HG03280 (cell line): ENCODE data around the gene TENT5C.

Source experiments
- ATAC-seq: cut with Tn5 transposase; IDR thresholded peaks from one replicate; pipeline ENCODE4 v1.9.1; 2021; ENCODE audit warnings: mild to moderate bottlenecking, moderate library complexity; ENCODE audit not compliant: unreplicated experiment

TENT5C gene

DNA sequence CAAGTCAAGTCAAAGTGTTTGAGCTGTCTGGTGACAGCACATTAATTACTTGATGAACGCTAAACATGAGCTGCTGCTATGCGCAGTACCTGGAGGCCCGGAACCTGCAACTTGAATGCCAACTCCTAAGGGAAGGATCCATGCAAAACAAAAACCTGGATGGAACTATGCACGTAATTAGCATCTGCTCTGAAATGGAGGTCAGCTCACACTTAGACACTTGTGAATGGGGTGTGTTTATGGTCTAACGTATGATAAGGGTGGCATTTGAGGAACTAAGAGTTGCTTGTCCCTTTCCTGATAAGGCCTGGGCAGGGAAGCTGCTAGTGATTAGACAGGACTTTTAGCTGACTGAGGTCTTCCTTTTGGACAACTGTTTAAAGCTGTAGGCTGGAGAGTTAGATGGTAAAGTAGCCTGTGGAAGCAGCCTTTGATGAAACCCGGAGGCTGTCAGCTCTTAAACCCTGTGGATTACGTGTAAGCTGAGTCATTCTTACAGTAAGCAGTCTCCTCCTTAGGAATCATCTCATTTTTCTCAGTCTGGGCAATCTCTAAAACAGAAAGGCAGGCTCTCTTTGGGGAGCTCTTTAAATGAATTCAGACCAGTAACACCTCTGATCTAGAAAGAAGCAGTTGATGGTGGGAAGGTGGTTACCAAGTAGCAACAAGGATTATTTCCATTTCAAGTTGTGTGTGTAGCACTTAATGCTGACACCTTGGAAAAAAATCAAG is 6.8 kb downstream of the TENT5C start:
- ATAC-seq: no peak

DNA sequence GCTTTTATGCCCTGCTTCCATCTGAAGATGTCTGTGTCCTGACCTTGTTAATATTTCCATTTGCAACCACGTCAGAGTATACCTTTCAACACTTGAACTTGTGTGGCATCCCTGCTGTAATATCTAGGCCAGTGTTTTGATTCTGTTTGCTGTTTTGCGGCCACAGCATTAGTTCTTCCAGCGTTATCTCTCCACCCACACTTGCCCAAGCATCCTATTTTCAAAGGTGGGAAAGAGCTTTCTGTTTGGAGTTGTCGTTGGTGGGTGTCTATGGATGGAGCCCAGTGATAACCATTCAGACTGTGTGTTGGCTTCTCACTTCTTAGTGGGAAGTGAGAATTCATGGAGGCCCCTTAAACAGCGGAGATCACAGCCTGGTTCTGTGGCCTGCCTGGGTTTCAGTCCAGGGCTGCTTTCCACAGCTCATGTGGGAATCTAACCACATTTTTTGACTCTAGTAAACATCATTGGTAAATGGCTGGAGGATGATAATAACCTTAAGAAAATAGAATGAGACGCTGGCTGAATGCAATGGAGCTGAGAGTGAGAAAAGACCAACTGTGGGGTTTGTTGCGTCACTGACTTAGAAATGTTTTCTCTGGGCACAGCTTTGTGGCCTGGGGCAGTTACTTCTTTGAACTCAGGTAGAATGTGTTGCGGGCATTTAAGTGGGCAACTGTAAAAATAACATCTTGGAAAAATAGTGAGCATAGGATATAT is 7.6 kb downstream of the TENT5C start:
- ATAC-seq: no peak

DNA sequence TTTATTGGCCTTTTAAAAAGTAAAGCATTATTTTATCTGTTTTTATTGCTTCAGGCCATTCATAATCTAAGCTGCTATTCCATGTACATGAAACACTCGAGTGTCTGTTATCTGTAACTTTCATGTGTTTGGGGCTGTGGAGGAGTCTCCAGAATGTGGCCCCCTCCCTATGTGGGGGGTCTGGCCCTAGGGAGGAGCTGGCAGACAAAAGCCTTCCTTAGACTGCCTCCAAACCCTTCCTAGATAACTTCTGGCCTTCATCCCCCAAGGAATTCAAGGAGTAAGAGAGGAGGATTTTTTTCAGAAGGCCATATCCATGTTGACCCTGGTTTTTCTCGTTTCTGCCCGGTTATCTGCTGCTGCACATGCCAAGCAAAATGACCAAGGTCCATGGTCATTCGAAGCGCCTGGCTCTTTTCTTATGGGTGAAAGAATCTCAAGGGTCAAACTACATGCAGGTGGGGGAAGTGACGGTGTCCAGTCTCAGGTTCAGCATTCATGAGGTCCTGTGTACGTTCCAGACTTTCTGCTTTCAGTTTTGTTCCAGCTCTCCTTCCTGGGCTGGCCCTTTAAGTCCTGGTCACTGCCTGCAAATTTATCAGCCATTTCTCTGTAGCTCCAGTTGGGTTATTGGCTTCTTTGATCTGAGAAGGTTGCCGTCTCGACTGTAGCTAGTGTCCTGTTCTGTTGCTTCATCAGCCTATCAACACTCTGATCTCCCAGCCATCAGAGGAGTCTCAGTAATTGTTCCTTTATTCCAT is 8.3 kb downstream of the TENT5C start:
- no peak for ATAC-seq

DNA sequence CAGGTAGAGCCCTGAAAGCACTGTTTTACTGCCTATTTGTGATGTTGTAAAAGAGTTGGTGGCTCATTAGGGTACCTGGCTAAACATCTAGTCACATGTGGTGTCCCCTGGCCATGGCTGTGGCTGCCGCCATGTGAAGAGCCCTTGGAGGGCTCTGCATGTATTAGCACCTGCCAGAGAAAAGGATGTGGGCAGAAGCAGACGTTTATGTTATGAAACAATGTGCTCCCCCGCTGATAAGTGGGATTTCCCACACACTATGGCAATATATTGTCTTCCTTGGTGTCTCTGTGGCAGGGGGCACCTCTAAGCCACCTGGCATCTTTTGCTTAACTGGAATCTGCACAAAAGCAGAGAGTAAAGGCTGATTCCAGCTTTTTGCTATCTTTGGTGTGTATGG is 9.6 kb downstream of the TENT5C start:
- ATAC-seq: no peak

DNA sequence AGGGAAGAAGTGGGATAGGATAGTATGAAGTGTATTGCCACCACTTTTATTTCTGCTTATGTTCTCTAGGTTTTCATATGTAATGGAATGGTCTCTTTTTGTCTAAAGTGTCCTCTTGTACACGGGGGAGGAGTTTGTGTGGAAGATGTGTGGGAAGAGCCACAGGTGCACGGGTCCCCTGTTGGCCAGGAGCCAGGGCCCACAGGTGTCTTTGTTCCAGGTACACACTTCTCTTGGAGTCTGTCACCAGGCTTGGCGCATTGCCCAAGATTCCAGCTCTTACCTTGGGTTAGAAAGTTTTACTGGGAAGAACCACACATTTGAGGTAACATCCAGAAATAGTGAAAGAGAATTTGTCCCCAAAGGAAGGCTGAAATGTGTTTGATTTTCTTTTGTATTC is 10.5 kb downstream of the TENT5C start:
- ATAC-seq: no peak

DNA sequence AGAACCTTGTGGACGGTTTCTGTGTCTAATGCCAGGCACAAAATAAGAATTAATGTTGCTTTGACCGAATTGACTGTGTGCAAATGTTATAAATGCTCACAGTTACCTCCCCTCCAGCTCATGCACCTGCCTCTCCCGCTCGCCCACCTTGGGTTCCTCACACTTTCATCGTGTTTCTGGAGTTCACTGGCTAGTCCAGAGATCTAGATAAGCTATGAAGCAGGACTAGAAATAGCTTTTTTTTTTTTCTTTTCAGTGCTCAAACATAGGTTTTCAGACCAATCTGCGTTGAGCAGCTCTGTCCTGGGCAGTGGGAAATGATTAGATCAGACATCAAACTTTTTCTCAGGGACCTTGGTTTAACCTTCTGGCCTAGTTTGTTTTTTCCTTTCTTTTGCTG is 11.1 kb downstream of the TENT5C start:
- no peak for ATAC-seq

DNA sequence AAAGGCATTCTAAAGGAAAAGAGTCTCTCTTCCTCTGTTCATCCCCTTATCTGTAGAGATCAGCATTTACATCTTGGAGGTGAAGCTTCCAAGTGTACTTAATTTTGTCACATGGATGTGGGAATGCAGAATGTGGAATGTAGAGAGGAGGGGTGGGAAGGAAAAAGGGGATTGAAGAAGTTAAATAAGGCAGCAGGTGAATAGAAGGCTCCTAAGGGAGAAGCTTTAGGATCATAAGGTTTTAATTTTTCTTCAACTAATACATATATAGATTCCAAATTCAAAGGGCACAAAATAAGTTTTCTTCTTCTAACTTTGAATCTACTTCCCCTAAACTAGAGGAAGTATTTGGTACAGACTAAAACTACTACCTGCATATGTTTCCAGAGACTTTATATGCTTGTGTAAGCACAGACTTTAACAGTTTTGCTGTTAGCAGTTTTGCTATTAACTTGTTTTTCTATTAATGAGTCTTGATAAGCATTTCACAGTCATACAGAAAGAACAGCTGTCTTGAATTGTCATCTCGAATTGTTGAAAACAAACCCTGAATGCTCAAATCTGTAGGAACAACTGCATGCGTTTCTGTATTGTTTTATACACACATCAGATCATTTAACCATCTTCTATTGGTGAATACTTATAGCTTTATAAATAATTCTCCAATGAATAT is 12.7 kb downstream of the TENT5C start:
- ATAC-seq: no peak

DNA sequence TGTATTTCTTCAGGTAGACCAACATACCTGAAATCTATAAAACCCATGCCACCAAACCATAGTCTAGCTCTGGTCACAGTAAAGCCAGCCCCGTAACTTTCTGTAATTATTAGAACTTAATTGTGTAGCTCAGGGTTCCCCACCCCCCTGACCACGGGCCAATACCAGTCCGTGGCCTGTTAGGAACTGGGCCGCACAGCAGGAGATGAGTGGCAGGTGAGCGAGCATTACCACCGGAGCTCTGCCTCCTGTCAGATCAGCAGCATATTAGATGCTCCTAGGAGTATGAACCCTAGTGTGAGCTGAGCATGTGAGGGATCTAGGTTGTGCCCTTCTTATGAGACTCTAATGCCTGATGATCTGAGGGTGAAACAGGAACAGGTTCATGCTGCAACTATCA is 14.6 kb downstream of the TENT5C start:
- no peak for ATAC-seq

DNA sequence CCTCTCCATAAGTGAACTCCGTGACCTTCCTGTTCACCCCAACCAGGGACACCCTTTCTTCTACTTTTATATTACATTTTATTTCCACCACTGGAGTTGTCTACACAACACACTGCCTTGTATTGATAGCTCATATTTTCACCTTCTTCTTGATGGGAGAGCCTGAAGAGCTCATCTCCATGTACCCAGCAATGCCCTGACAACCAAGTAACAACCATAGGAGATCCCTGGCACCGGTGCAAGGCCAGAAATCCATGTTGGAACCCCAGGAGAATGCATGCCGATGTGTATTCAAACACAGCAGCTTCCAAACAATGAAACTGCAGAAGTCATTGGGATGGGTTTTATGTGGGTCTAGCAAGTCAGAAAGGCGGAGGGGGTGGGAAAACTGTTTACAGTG is 15.5 kb downstream of the TENT5C start:
- ATAC-seq: no peak

DNA sequence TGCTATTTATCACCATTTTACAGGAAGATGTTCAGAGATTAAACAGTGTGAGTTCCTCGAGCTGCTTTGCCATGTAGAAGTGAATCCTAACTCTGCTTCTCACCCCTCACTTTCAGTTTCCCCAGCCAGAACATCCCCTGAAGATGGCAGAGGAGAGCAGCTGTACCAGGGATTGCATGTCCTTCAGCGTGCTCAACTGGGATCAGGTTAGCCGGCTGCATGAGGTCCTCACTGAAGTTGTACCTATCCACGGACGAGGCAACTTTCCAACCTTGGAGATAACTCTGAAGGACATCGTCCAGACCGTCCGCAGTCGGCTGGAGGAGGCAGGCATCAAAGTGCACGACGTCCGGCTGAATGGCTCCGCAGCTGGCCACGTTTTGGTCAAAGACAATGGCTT is 16.9 kb downstream of the TENT5C start:
- ATAC-seq: no peak

DNA sequence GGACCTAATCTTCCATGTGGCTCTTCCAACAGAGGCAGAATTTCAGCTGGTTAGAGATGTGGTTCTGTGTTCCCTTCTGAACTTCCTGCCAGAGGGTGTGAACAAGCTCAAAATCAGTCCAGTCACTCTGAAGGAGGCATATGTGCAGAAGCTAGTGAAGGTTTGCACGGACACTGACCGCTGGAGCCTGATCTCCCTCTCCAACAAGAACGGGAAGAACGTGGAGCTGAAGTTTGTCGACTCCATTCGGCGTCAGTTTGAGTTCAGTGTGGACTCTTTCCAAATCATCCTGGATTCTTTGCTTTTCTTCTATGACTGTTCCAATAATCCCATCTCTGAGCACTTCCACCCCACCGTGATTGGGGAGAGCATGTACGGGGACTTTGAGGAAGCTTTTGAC is 17.3 kb downstream of the TENT5C start:
- ATAC-seq: no peak

DNA sequence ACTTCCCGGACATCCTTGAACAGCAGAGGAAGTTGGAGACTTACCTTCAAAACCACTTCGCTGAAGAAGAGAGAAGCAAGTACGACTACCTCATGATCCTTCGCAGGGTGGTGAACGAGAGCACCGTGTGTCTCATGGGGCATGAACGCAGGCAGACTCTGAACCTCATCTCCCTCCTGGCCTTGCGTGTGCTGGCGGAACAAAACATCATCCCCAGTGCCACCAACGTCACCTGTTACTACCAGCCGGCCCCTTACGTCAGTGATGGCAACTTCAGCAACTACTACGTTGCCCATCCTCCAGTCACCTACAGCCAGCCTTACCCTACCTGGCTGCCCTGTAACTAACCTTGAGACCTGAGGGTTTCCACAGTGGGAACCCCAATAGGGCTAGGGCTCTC is 17.9 kb downstream of the TENT5C start:
- ATAC-seq: no peak

DNA sequence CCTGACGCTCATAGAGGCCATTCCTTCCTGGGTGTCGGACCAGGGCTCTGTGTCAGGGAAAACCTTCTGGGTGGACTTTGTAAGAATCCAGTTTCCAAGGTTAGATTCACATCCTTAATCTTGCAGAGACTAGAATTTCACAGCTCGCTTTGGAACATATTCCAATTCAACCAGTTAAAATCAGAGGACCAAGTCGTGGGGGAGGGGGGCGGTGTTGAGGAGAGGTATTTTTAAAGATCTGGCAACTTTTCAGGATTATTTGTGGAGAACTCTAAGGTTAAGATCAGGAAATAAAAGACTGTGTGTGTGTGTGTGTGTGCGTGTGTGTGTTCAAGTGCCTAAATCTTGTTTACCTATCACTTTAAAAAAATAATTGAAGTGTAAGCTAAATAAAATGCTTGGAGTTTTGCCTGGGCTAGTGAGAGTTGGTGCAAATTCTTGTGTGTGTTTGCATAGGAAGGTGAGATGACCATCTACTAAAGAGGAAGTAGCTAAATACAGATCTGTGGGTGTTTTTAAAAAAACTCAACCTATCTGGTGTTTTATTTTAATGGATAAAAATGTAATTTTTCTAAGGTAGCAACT is 21.8 kb downstream of the TENT5C start:
- no peak for ATAC-seq

DNA sequence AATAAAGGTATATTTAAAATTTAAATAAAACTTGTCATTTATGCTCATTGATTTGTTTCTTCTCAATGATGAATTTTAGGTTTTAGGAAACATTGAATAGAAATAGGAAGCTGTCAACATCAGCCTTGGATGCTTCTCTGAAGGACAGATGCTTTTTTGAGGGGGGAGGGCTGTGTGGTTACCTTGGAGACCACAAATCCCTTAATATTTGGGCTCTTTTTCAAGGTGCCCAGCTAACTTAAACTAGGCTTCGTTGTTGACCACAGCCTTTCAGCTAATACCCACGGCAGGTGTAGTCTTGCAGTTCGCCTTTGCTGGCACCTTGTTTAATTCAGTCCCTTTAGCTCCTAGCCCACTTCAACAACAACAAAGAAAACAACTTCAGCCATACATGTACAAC is 22.5 kb downstream of the TENT5C start:
- no peak for ATAC-seq

DNA sequence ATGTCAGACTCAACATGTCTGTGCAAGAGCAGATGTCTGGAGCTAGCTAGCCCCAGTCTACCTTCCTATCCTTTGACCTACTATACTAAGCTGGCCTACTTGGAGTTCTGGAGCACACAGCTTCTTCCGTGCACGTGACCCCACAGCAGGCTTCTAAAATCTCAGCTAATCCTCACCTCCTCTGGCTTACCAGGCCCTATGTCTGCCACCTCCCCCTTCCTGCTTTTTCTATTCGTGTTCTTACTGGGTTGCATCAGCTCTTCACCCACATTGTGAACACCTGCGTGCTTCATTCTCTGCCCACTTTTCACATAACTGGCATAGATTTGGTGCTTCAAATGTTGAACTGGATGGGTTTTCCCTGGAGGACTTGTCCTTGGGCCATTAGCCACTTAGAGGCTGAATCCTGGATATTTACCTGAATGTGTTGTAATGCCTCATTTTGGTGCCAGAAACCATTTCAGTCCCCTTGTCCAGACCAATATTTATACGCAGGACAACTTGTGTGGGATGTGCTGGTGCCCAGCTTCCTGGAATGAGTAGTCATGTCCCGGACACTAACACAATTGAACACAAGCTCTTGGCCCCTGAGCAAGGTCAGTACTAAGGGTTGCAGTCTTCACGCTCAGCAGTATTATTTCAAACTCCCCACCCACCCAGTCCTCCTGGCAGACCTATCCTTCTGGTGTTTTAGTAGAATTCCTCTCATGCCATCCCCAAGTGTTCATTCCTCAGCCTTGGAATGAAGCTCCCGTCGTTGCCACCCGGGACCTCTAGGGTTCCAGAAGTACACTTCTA is 24.0 kb downstream of the TENT5C start:
- ATAC-seq: no peak

DNA sequence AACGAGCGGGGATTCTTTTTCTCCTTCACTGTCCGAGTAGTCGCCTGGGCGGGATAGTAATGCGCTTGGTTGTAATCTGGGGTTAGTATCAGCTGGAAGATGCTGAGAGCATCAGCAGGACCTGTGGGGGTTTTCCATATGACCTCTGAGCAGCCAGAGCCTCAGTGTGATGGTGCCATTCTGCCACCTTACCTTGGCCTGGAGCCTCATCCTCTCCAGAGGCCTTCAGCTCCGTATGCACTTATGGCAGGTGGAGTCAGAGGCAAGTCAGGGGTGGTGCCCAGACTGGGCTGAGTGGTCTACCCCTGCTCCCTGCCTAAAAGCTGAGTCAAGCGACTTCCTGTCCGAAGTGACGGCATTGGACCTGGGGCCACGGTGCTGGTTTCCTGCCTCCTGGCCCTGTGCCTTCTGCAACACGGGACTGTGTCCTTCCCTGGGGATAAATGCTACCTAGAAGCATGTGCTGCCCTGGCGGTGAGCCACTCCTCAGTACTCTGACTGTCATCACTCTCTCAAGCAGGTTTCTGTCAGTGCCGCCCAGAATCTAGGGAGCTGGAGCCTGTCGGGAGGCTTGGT is 24.7 kb downstream of the TENT5C start:
- no peak for ATAC-seq

DNA sequence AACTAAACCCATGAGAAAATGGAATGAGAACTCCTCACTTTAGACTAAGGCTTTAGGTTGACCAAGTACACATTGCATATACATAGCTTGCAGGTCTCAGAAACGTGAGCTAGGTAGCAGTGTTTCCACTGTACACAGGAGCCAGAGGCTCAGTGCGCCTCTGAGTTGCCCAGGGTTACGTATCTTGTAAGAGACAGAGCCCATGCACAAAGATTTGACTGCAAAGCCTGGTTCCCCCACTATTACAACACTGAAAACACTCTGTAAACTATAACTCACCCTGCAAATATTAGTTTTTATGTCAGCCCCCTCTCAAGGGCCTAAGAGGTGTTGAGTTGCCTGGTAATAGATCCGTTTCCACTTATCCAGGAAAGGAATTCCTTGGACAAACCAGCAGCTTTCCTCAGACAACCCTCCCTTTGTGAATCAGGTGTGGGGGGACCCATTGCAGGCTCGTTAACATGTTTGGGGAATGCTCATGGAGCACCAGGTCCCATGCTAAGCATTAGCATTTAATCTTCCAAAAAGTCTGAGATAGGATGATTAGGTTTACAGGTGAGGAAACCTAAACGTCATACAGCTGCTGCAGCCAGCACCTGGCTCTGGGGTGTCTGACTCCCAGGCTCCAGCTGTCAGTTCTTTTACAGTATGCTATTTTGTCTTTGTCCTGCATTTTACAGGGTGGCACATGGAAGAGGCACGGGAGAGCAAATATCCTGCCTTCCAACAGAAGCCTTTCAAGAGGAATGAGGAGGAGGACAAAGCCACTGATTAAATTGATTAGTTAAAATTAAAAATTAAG is 25.7 kb downstream of the TENT5C start:
- ATAC-seq: no peak

DNA sequence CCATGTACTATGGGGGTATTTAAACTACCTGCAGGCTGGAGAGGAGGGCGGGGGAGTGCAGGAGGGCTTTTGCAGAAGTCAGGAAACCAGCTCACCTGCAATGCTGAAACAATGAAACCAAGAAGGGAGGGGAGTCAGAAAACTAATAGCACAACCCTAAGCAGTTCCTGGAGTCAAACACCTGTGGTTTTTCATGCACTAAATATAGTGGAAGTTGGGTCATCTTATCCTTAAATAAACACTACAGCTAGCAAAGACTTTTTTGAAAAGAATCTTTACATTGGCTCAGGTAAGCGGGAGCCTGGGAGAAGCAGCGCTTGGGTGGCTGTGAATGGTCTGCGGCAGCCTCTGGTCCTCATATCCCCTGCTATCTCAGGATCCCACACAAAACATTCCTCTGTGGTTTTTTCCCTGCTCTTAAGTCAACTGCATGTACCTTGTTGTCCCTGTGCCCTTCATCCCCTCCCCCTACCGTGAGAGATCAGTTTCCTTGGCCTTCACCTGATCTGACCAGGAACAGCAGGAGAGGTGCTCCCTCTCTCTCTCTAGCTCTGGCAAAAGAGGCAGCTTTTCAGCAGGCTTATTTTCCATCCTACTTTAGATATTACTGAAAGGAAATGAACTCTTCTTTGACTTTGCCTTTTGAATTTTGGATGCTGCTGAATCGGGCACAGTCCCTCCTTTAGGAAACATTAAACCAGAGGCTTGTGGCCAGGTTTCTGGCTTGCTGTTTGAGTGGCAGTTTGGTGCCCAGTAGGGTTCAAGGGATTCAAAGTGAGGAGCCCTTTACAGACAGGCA is 26.6 kb downstream of the TENT5C start:
- ATAC-seq: peak; percentile 48

DNA sequence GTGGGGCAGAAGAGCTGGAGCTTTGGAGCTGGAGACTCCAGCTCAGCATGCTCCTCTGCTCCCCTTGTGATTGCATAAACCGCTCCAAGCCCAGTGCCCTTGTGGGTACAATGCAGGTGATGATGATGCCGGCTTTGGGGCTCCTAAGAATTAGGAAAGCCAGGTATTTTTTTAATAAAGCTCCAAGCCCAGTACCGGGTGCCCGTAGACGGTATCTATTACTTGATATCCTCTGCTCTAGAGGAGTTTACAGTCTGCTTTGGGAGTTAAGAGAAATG is 27.2 kb downstream of the TENT5C start:
- no peak for ATAC-seq
